ENCODE measurements around the gene ZNF792.
"Not testable (repeated sequence)": the region's sequence is repeated elsewhere in the genome, so short reads cannot be mapped to it uniquely, and the experiment has no call there.

Gene ZNF792

DNA sequence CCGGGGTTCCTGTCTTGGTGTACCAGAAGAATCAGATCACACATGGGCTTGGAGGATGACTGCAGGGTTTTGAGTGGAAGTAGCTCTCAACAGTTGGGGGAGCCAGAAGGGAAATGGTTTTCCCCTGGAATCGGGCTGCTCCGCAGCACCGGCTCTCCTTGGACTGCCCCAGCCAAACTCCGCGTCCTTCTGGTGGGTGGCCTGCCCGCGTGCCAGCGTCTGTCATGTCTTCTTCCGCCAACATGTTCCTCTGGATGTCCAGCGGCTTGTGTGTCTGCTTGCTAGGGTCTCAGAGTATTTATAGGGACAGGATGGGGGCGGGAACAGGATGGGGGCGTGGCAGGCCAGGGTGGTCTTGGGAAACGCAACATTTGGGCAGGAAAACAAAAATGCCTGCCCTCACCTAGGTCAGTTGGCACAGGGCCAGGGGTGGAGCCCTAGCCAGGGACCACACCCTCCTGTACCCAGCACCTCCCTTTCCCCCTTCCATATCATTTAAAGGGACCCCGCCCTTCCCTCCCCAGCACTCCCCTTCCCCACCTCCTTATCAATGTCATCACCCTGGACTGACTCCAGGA, 38.7 kb downstream of the ZNF792 start:
- DNase-seq (ENCODE audit: low spot score): no peak

DNA sequence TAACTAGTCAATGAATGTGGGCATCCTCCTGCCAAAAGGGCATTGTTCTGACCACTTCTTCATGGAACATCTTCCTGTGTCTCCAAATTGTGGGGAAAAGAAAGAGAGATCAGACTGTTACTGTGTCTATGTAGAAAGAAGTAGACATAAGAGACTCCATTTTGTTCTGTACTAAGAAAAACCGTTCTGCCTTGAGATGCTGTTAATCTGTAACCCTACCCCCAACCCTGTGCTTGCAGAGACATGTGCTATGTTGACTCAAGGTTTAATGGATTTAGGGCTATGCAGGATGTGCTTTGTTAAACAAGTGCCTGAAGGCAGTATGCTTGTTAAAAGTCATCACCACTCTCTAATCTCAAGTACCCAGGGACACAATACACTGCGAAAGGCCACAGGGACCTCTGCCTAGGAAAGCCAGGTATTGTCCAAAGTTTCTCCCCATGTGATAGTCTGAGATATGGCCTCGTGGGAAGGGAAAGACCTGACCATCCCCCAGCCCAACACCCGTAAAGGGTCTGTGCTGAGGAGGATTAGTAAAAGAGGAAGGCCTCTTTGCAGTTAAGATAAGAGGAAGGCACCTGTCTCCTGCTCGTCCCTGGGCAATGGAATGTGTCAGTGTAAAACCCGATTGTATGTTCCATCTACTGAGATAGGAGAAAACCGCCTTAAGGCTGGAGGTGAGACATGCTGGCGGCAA, 43.8 kb downstream of the ZNF792 start:
- DNase-seq (ENCODE audit: low spot score): not testable (repeated sequence)

DNA sequence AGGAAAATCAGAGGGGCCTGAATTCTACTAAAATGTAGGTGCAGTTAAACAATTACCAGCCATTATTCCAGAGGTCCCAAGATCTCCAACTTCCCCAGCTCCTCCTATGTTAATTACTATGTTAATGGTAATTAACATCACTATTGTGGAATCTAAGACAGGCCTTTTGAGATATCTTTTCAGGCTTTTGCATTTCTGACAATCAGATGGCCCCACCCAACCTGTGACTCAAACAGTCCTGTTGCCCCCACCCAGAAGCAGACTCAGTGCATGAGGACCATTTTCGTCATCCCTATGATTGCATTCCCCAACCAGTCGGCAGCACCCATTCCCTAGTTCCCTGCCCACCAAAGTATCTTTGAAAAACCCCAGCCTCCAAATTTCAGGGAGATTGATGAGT, 45.8 kb downstream of the ZNF792 start:
- no peak for DNase-seq (ENCODE audit: low spot score)

DNA sequence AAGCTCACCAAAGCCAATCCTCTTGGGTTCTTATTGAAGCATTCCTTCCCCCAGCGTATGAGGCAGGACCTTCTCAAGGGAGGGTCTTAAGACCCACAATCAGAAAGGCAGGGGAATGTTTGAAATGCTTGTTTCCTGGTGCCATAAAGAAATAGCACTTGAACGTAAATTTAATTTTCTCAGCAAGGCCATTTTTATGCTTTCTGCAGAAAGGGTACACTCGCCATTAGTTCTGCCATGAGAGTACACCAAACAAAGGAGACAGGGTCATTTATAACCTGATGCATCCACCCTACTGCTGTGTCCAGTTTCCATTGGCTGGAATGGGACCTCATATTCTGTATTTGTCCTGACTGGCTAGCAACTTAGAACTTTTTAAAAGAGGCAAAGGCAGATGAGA, 46.9 kb downstream of the ZNF792 start:
- not testable (repeated sequence) for DNase-seq (ENCODE audit: low spot score)

DNA sequence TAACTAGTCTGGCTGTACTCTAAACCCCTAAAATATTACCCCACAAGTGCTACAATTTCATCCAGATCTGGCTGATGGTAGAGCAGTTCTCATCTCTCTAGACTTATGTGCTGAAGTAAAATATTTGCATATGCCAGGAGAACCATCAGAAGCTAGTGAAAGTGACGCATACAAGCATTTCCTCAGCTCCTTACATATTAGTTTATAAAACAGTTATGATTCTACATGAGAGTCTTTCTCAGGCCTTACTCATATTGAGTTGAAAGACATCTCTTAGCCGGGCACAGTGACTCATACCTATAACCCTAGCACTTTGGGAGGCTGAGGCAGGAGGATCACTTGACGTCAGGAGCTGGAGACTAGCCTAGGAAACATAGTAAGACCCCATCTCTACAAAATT, 53.3 kb downstream of the ZNF792 start:
- DNase-seq (ENCODE audit: low spot score): no peak

All from CD4-positive, alpha-beta T cell treated with Interleukin-2 at 100 ng/mL for 4 hours (primary cell).